Left forelimb (tissue), 1 donor: Measurements from ENCODE around the gene WWTR1.

Source experiments
- DNase-seq: peaks from one replicate; pipeline ENCODE4 v3.0.0-alpha.2; 2018; ENCODE audit warnings: low spot score

The WWTR1 gene

GRCh38 chr3:149470381-149470780 is 187.4 kb downstream of the WWTR1 start:
- DNase-seq = no peak

- no peak for DNase-seq
These were observed 189.2 kb downstream of the WWTR1 start for GRCh38 chr3:149468504-149469212.
